HG02973 (cell line): Measurements from ENCODE around the gene ACAD10.
"Not testable (repeated sequence)": the region's sequence is repeated elsewhere in the genome, so short reads cannot be mapped to it uniquely, and the experiment has no call there.

ENCODE experiments used
- ATAC-seq: cut with Tn5 transposase; IDR thresholded peaks from one replicate; pipeline ENCODE4 v1.9.1; 2021; ENCODE audit warnings: moderate library complexity; ENCODE audit not compliant: unreplicated experiment

The ACAD10 gene

DNA sequence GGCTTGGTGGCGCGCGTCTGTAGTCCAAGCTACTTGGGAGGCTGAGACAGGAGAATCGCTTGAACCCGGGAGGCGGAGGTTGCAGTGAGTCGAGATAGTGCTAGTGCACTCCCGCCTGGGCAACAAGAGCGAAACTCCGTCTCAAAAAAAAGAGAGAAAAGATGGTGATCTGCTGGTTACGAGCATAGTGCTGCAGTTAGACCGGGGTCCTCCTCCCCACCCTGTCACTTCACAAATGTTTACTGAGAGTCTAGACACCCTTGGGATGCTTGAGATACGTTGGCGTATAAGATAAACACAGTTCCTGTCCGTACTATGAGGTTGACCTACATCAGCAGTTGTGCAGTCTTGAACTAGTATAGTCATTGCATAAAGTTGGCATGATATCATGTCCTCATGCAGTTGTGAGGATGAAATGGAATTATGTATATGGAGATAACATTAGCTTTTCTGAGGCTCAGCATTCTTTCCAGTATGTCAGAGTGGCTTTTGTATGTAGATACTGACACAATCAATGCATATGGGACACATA is 787 bp downstream of the ACAD10 start:
- no peak for ATAC-seq

- ATAC-seq: no peak
Observed at GRCh38 chr12:111687255-111687654, 1.4 kb downstream of the ACAD10 start.

DNA sequence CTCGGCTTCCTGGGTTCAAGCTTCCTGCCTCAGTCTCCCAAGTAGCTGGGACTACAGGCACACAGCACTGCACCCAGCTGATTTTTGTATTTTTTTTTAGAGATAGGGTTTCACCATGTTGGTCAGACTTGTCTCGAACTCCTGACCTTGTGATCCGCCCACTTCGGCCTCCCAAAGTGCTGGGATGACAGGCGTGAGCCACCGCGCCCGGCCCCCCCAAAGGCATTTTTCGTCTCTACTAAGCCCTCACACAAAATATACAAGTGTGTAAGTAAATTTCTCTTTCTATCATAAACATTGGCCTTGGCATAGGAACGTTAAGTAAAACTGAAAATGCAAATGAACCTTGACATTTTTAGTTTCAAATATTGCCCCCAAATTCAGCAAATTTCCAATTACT is 2.1 kb downstream of the ACAD10 start:
- ATAC-seq: no peak

DNA sequence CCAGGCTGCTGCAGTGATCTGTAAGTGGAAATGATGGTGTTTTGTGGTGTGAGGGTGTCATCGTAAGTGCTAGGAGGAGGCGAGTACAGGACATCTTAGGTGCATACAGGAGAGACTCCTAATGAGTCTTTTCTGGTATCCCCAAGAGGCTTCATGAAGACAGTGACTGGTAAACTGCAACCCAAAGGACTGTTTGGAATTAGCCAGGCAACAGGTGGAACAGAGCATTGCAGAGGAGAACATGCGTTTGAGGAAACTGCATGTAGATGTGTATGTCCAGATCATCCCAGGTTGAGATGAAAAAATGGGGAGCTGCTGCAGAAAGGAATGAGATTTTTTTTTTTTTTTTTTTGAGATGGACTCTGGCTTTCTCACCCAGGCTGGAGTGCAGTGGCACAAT is 5.4 kb downstream of the ACAD10 start:
- ATAC-seq: no peak

GRCh38 chr12:111692575-111693210 is 6.8 kb downstream of the ACAD10 start:
- no peak for ATAC-seq

- ATAC-seq: no peak
Observed at GRCh38 chr12:111693818-111694217, 8.0 kb downstream of the ACAD10 start.

DNA sequence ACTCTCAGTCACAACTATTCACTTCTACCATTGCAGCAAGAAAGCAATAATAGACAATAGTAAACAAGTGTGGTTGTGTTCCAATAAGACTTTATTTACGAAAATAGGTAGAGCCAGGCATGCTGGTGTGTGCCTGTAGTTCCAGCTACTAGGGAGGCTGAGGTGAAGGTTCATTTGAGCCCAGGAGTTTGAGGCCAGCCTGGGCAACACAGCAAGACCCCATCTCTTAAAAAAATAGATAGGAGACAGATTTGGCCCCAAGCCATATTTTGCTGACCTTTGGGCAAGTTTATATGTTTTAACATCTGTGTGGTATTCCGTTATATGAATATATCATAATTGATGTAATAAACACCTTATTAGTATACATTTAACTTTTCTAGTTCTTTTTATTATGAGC is 14.1 kb downstream of the ACAD10 start:
- ATAC-seq: no peak

DNA sequence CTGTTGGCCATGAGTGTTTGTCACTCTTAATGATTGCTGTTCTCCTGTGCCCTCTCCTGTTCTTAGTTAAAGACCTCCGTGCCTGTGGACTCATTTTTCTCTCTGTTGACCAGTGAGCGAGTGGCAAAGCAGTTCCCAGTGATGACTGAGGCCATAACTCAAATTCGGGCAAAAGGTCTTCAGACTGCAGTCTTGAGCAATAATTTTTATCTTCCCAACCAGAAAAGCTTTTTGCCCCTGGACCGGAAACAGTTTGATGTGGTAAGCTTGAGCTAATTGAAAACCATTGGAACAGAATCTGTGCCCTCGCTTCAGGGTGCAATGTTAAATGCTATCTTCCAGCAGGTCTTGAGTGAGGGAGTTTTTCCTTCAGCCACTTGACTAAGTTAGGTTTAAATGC is 19.8 kb downstream of the ACAD10 start:
- ATAC-seq: no peak

DNA sequence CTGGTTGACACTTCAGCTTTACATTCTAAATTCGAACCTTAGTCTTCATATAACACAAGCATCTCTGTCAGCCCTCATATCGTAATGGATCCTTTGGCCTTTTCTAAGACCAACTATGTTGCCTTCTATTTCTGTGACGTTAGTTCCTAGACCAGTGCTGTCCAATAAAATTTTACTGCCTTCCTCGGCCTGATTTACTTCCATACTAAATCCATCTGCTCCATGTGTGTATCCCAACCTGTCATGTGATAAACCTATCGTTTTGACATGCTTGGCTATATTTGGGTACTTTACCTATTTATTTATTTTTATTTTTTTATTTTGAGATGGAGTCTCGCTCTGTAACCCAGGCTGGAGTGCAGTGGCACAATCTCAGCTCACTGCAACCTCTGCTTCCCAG is 20.3 kb downstream of the ACAD10 start:
- no peak for ATAC-seq

GRCh38 chr12:111715279-111715678 is 29.4 kb downstream of the ACAD10 start:
- ATAC-seq: no peak

- ATAC-seq: not testable (repeated sequence)
Observed at GRCh38 chr12:111719316-111719715, 33.5 kb downstream of the ACAD10 start.

DNA sequence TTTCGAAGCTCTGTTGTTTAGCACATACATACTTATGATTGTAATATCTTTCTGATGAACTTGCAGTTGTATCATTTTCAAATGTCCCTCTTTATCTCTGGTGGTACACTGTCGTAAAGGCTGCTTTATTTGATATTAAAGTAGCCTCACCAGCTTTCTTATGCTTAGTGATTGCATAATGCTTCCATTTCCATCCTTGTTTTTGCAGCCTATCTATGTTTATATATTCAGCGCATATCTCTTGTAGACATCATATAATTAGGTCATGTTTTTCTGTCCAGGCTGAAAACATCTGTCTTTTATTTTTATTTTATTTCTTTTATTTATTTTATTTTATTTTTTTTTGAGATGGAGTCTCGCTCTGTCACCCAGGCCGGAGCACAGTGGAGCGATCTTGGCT is 34.6 kb downstream of the ACAD10 start:
- ATAC-seq: no peak

DNA sequence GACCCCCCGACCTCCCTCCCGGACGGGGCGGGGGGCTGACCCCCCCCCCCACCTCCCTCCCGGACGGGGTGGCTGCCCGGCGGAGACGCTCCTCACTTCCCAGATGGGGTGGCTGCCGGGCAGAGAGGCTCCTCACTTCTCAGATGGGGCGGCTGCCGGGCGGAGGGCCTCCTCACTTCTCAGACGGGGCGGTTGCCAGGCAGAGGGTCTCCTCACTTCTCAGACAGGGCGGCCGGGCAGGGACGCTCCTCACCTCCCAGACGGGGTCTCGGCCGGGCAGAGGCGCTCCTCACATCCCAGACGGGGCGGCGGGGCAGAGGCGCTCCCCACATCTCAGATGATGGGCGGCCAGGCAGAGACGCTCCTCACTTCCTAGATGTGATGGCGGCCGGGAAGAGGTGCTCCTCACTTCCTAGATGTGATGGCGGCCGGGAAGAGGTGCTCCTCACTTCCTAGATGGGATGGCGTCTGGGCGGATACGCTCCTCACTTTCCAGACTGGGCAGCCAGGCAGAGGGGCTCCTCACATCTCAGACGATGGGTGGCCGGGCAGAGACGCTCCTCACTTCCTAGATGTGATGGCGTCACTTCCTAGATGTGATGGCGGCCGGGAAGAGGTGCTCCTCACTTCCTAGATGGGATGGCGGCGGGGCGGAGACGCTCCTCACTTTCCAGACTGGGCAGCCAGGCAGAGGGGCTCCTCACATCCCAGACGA is 38.0 kb downstream of the ACAD10 start:
- ATAC-seq: not testable (repeated sequence)

DNA sequence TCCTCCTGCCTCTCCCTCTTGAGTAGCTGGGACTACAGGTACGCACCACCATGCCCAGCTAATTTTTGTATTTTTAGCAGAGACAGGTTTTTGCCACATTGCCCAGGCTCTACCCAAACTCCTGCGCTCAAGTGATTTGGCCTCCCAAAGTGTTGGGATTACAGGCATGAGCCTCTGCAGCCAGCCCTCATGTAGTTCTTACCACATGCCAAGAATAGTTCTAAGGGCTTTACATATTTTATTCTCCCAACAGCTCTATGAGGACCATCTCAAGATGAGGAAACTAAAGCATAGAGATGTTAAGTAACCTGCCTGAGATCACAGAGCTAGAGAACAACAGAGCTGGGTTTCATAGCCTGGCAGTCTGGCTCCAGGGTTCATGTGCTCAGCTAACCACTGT is 42.9 kb downstream of the ACAD10 start:
- no peak for ATAC-seq

GRCh38 chr12:111730420-111730819 is 44.6 kb downstream of the ACAD10 start:
- no peak for ATAC-seq

GRCh38 chr12:111732786-111733185 is 46.9 kb downstream of the ACAD10 start:
- no peak for ATAC-seq

GRCh38 chr12:111733340-111733915 is 47.6 kb downstream of the ACAD10 start:
- ATAC-seq: no peak

GRCh38 chr12:111739524-111739923 is 53.7 kb downstream of the ACAD10 start:
- not testable (repeated sequence) for ATAC-seq

DNA sequence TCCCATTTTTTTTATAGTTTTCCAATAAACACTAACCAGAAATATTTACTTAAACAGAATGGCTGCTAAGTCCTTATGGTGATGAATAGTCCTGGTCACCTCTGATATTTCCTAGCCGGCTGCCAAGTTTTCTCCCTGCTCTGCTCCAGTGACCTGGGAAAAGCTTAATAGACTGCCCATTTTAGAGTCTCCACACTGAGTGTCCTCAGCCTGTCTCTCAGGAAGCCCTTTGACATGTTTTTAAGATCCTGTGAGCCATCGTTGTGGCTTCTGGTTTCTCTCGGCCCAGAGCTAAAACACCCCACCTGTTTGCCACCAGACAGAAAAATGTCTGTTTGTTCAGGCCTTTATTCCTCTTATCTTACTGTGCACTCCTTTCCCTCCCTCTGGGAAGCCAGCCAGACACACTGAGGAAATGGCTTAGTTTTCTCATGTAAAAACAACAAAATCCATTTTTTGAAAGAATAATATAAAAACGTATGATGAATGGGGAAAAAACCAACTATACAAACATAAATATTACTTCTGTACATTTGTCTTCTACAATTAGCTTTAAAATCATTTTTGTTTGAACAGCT is 55.5 kb downstream of the ACAD10 start:
- no peak for ATAC-seq

DNA sequence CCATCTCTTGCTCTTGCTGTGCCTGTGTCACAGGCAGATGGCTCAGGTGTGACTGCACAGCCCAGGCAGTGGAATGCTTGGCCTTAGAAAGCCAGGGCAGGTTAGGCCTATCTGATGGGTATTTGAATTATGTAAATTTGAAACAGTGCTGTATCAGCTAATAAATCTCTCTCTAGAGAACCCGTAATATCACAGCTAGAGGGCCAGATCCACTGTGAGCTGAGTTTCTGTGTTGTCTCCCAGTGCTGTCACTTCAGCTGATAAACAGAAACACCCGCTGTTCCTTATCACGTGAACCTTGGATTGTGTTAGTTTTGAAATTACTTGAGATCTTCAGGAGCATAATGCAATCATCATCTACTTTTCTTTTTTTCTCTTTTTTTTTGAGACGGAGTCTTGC is 59.4 kb downstream of the ACAD10 start:
- ATAC-seq: no peak

GRCh38 chr12:111747333-111747732 is 61.5 kb downstream of the ACAD10 start:
- ATAC-seq: no peak

- no peak for ATAC-seq
Observed at GRCh38 chr12:111748151-111748672, 62.4 kb downstream of the ACAD10 start.
